T-helper 22 cell (primary cell): ENCODE results near the gene BPIFB3.

Source experiments
- DNase-seq: peaks from one replicate; pipeline ENCODE4 v3.0.0-alpha.2; 2020; ENCODE audit warnings: low read depth

The BPIFB3 gene

GRCh38 chr20:33064572-33065287, 11.0 kb downstream of the BPIFB3 start:
- no peak for DNase-seq

- no peak for DNase-seq
Measured at GRCh38 chr20:33065785-33066184, 12.1 kb downstream of the BPIFB3 start.

- DNase-seq, result no peak
Measured at GRCh38 chr20:33067806-33068205, 14.1 kb downstream of the BPIFB3 start.

- no peak for DNase-seq
Measured at GRCh38 chr20:33068251-33068939, 14.7 kb downstream of the BPIFB3 start.

GRCh38 chr20:33069673-33070072, 16.0 kb downstream of the BPIFB3 start:
- no peak for DNase-seq

- DNase-seq, result no peak
Measured at GRCh38 chr20:33070111-33071053, 16.7 kb downstream of the BPIFB3 start.

GRCh38 chr20:33071198-33071597, 17.5 kb downstream of the BPIFB3 start:
- no peak for DNase-seq

GRCh38 chr20:33072362-33072761, 18.7 kb downstream of the BPIFB3 start:
- no peak for DNase-seq

- DNase-seq, result no peak
Measured at GRCh38 chr20:33072813-33073212, 19.1 kb downstream of the BPIFB3 start.

GRCh38 chr20:33074675-33075074, 21.0 kb downstream of the BPIFB3 start:
- no peak for DNase-seq

GRCh38 chr20:33075281-33075680, 21.6 kb downstream of the BPIFB3 start:
- no peak for DNase-seq

- no peak for DNase-seq
Measured at GRCh38 chr20:33076662-33077372, 23.1 kb downstream of the BPIFB3 start.

- DNase-seq, result no peak
Measured at GRCh38 chr20:33079259-33079658, 25.6 kb downstream of the BPIFB3 start, which contains the start of gene BPIFB4. TSS of gene BPIFB4 (plus strand) at chr20:33079643. CDS start at chr20:33081527, 1,884 bp downstream.

GRCh38 chr20:33081411-33082154, 27.9 kb downstream of the BPIFB3 start:
- DNase-seq, result no peak

GRCh38 chr20:33082546-33082945, 28.8 kb downstream of the BPIFB3 start:
- no peak for DNase-seq

- no peak for DNase-seq
Measured at GRCh38 chr20:33083544-33084340, 30.0 kb downstream of the BPIFB3 start.

GRCh38 chr20:33084722-33085121, 31.0 kb downstream of the BPIFB3 start:
- no peak for DNase-seq

- no peak for DNase-seq
Measured at GRCh38 chr20:33086052-33086722, 32.5 kb downstream of the BPIFB3 start.

- no peak for DNase-seq
Measured at GRCh38 chr20:33091147-33091546, 37.4 kb downstream of the BPIFB3 start.

GRCh38 chr20:33091693-33092092, 38.0 kb downstream of the BPIFB3 start:
- DNase-seq, result no peak
